Measurements from ENCODE around the gene CCER1.

GRCh38 chr12:90943255-90943654 is 11.7 kb downstream of the CCER1 start:
- TF ChIP-seq, protein P1, sequence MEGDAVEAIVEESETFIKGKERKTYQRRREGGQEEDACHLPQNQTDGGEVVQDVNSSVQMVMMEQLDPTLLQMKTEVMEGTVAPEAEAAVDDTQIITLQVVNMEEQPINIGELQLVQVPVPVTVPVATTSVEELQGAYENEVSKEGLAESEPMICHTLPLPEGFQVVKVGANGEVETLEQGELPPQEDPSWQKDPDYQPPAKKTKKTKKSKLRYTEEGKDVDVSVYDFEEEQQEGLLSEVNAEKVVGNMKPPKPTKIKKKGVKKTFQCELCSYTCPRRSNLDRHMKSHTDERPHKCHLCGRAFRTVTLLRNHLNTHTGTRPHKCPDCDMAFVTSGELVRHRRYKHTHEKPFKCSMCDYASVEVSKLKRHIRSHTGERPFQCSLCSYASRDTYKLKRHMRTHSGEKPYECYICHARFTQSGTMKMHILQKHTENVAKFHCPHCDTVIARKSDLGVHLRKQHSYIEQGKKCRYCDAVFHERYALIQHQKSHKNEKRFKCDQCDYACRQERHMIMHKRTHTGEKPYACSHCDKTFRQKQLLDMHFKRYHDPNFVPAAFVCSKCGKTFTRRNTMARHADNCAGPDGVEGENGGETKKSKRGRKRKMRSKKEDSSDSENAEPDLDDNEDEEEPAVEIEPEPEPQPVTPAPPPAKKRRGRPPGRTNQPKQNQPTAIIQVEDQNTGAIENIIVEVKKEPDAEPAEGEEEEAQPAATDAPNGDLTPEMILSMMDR (IDR thresholded peaks at IDR 0.05; ENCODE audit: low read depth, low read length): no peak
- no peak for TF ChIP-seq EZH2phosphoT487 (IDR thresholded peaks at IDR 0.05; ENCODE audit: low read depth)
